AG04450 (cell line): Measurements from ENCODE around the gene CARMIL1. TPM values are rescaled to one million over a fixed set of nuclear protein-coding genes. Genes with fewer than 3 reads are reported as not detected.

Experiments
- CTCF ChIA-PET: fragments of 300-600, 350-600 bp; formaldehyde crosslinking; extraction: SDS; loops from one replicate; lab custom pipeline; 2022; ENCODE audit warnings: antibody characterized with exemption, inconsistent platforms; lab: Charles Lee
- POLR2A ChIA-PET: fragments of 350-600 bp; formaldehyde crosslinking; extraction: SDS; loops from one replicate; lab custom pipeline; 2021; ENCODE audit warnings: antibody characterized with exemption, inconsistent platforms; lab: Yijun Ruan, JAX
- DNase-seq: peaks from one replicate; pipeline ENCODE4 v3.0.0-alpha.2; 2011; ENCODE audit warnings: low read depth, low spot score
- H3K27ac ChIP-seq: one replicate; pipeline ENCODE4 v1.5.1; 2012; ENCODE audit warnings: low read depth, low read length, control low read depth
- H3K27me3 ChIP-seq: one replicate; pipeline ENCODE4 v1.6.0; 2012; ENCODE audit warnings: low read length; ENCODE audit not compliant: control insufficient read depth, insufficient read depth
- H3K4me3 ChIP-seq: 2 replicates; pipeline ENCODE4 v1.5.1; 2011; ENCODE audit warnings: mild to moderate bottlenecking, low read depth, low read length, control low read depth
- H3K9me3 ChIP-seq: 2 replicates; pipeline ENCODE4 v1.5.1; 2012; ENCODE audit warnings: low read length; ENCODE audit not compliant: control insufficient read depth, insufficient read depth
- CTCF ChIP-seq: IDR thresholded peaks from 2 replicates; pipeline ENCODE4 v1.5.1; 2011; ENCODE audit warnings: low read depth, low read length, control low read depth, inconsistent platforms
- polyA plus RNA-seq: library from polyadenylated mRNA; depleted of rRNA; stranded (reverse); fragments of >200 nt; gene quantifications from 2 replicates; pipeline ENCODE4 v1.2.3, GENCODE V29; 2011

Gene CARMIL1
- polyA plus RNA-seq, 1 experiment: 0.55 TPM

- H3K27ac ChIP-seq: no peak overlapping the region
- no peak overlapping the region for H3K4me3 ChIP-seq
- H3K9me3 ChIP-seq: no peaks in the 10 kb centered on the region
- CTCF ChIA-PET: no interaction called here
- no peak for DNase-seq
- H3K27me3 ChIP-seq: no peaks in the 10 kb centered on the region
- POLR2A ChIA-PET: no interaction called here
- TF ChIP-seq CTCF: no peak
These were observed 84.3 kb downstream of the CARMIL1 start for GRCh38 chr6:25363427-25363826.

GRCh38 chr6:25365154-25365553 lies 86.0 kb downstream of the CARMIL1 start:
- H3K27me3 ChIP-seq: no peaks in the 10 kb centered on the region
- ChIA-PET CTCF (interaction anchor here (0.6 kb wide), 1 partner anchor 33 kb away, joined by 3 read pairs; no protein-coding TSS in a partner anchor), POLR2A (no interaction called here)
- DNase-seq: no peak
- H3K27ac ChIP-seq: no peak overlapping the region
- TF ChIP-seq CTCF: no peak
- no peak overlapping the region for H3K4me3 ChIP-seq
- H3K9me3 ChIP-seq: no peaks in the 10 kb centered on the region

GRCh38 chr6:25366903-25367545 lies 87.8 kb downstream of the CARMIL1 start:
- no peak for DNase-seq
- POLR2A ChIA-PET: no interaction called here
- Histone ChIP-seq H3K4me3 (no peak overlapping the region), H3K27me3 (peaks cover 3% of the 10 kb centered on the region), H3K27ac (no peak overlapping the region), H3K9me3 (no peaks in the 10 kb centered on the region)
- TF ChIP-seq CTCF: no peak
- CTCF ChIA-PET: no interaction called here

GRCh38 chr6:25369036-25369432 lies 89.9 kb downstream of the CARMIL1 start:
- no peak for DNase-seq
- H3K9me3 ChIP-seq: no peaks in the 10 kb centered on the region
- peaks cover 3% of the 10 kb centered on the region for H3K27me3 ChIP-seq
- POLR2A ChIA-PET: no interaction called here
- CTCF ChIA-PET: no interaction called here
- no peak overlapping the region for H3K27ac ChIP-seq
- TF ChIP-seq CTCF: no peak
- no peak overlapping the region for H3K4me3 ChIP-seq

GRCh38 chr6:25369433-25370177 lies 90.4 kb downstream of the CARMIL1 start:
- Histone ChIP-seq H3K9me3 (no peaks in the 10 kb centered on the region), H3K4me3 (no peak overlapping the region), H3K27me3 (peaks cover 3% of the 10 kb centered on the region), H3K27ac (no peak overlapping the region)
- TF ChIP-seq CTCF: no peak
- CTCF ChIA-PET: no interaction called here
- no peak for DNase-seq
- POLR2A ChIA-PET: no interaction called here
